ENCODE results near the gene QPCTL.
"Not testable (repeated sequence)": the region's sequence is repeated elsewhere in the genome, so short reads cannot be mapped to it uniquely, and the experiment has no call there.

QPCTL gene

DNA sequence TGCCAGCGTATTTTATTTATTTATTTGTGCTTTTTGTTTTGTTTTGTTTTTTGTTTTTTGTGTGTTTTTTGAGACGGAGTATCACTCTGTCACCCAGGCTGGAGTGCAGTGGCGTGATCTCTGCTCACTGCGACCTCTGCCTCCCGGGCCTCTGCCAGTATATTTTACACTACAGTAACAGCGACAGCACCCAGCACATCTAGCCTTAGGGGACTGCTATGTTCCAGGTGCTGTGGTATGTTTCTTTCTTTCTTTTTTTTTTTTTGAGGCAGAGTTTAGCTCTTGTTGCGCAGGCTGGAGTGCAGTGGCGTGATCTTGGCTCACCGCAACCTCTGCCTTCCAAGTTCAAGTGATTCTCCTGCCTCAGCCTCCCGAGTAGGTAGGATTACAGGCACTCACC lies 59.0 kb downstream of the QPCTL start:
- DNase-seq (ENCODE audit: low read depth); H3K9ac ChIP-seq (ENCODE audit: low read length); H3K27me3 ChIP-seq (replicated peaks; ENCODE audit: control insufficient read depth, insufficient read depth, low read length); H3K36me3 ChIP-seq (ENCODE audit: control insufficient read depth, insufficient read depth, low read length, severe bottlenecking); H3K4me1 ChIP-seq (ENCODE audit: control insufficient read depth, insufficient read depth, low read length); H3K4me3 ChIP-seq (ENCODE audit: low read length); H3K9me3 ChIP-seq (ENCODE audit: control insufficient read depth, low read length): not testable (repeated sequence)

DNA sequence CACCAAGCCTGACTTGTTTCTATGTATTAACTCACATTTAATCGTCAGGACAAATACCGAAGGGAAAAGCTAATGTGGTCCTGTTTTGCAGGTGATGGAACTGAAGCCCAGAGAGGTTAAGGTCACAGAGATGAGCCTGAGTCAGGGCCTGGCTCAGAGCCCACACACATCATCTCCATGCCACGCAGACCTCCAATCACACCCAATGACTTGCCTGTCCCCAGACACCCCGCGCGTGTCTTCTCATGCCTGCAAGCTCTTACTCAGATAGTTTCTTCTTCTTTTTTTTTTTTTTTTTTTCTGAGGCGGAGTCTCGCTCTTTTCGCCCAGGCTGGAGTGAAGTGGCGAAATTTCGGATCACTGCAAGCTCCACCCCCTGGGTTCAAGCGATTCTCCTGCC lies 60.2 kb downstream of the QPCTL start:
- Histone ChIP-seq H3K27me3 (replicated peaks; ENCODE audit: control insufficient read depth, insufficient read depth, low read length) (no peaks in the 10 kb centered on the region), H3K4me3 (ENCODE audit: low read length) (no peak overlapping the region), H3K9me3 (ENCODE audit: control insufficient read depth, low read length) (no peaks in the 10 kb centered on the region), H3K36me3 (ENCODE audit: control insufficient read depth, insufficient read depth, low read length, severe bottlenecking) (no peaks in the 10 kb centered on the region), H3K9ac (ENCODE audit: low read length) (no peak overlapping the region), H3K4me1 (ENCODE audit: control insufficient read depth, insufficient read depth, low read length) (no peaks in the 10 kb centered on the region)
- no peak for DNase-seq (ENCODE audit: low read depth)

DNA sequence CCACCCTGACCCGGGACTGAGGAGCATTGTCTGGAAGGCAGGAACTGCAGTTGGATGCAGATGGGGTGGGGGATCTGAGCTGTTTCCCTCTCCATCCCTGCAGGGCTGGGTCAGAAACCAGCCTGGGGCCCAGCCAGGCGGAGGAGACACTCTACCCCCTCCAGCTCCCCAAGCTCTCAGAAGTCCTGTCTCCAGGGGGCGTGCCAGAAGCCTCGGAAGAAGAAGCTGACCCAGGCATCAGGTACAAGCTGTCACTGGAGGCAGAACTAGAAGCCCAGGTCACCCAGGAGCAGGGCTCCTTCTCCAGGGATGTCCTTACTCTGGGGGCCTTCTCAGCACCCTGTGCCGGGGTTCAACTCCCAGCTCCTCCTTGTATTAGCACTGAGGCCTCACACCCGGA lies 61.1 kb downstream of the QPCTL start:
- Histone ChIP-seq H3K4me1 (ENCODE audit: control insufficient read depth, insufficient read depth, low read length) (no peaks in the 10 kb centered on the region), H3K9ac (ENCODE audit: low read length) (no peak overlapping the region), H3K36me3 (ENCODE audit: control insufficient read depth, insufficient read depth, low read length, severe bottlenecking) (no peaks in the 10 kb centered on the region), H3K9me3 (ENCODE audit: control insufficient read depth, low read length) (no peaks in the 10 kb centered on the region), H3K27me3 (replicated peaks; ENCODE audit: control insufficient read depth, insufficient read depth, low read length) (no peaks in the 10 kb centered on the region), H3K4me3 (ENCODE audit: low read length) (no peak overlapping the region)
- peak; percentile 16 for DNase-seq (ENCODE audit: low read depth)
